Stimulated activated naive CD8-positive, alpha-beta T cell treated with anti-CD3 and anti-CD28 coated beads, Interleukin-15, Interleukin-2, amounts not matched to agents 100 U/mL and 50 U/mL, for 24 hours (primary cell): ENCODE data around the gene MYH7.
"Not testable (repeated sequence)": the region's sequence is repeated elsewhere in the genome, so short reads cannot be mapped to it uniquely, and the experiment has no call there.

Experiments used
- ATAC-seq: fragments of 150-1000 bp; cut with Tn5 transposase; one replicate; pipeline ENCODE4 v1.10.0; 2021
- DNase-seq: peaks from one replicate; pipeline ENCODE4 v3.0.0; 2021

The MYH7 gene

DNA sequence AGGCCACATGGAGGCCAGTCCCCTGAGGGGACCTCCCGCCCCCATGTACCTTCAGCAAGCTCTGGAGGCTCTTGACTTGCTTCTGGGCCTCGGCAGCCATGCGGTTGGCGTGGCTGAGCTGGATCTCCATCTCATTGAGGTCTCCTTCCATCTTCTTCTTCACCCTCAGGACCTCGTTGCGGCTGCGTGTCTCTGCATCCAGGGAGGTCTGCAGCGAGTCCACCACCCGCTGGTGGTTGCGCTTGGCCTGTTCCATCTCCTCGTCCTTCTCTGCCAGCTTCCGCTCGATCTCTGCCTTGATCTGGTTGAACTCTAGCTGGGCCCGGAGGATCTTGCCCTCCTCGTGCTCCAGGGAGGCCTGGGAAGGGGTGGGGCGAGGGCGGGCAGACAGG, 49.2 kb downstream of the MYH7 start:
- DNase-seq, ATAC-seq: not testable (repeated sequence)

DNA sequence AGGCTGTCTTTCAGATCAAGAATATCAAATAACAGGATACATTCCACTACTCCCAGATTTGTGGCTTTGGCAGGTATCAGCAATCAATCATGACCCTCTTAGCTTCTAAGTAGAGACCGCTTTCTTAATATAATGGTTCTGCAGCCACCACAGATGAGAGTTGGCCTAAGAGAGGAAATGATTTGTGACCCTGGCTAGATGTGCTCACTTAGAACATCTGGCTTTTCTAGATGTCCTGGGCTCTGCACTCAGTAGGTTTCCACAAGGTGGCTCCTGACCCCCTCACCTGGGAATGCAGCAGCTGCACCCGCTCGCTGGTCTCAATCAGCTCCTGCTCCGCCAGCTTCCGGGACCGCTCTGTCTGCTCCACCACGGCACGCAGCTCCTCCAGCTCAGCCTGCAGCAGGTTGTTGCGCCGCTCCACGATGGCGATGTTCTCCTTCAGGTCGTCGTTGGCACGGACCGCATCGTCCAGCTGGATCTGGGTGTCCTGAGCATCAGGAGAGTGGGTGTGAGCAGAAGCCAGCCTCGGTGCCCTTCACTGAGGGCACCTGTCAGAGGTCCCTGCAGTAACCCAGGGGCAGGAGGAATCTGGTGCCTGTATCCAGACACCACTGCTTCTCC, 49.7 kb downstream of the MYH7 start:
- ATAC-seq: no peak
- DNase-seq: no peak

DNA sequence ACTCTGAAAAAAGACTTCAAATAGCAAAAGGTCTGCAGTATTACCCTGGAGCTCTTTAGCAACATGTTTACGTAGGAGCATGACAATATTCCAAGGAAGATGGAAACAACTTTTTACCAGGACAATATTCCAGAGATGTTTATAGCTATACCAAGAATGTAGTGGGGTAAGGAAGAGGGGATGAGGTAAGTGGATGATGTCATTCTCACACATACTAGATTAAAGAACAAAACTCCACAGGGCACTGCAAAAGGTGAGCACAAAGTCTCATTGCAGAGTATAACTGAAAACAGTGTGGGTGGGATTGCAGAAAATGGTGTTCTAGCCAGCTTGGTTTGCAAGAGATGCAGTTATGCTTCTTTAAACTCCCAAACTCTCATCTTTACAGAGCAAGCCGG, 50.2 kb downstream of the MYH7 start:
- DNase-seq: no peak
- no peak for ATAC-seq

DNA sequence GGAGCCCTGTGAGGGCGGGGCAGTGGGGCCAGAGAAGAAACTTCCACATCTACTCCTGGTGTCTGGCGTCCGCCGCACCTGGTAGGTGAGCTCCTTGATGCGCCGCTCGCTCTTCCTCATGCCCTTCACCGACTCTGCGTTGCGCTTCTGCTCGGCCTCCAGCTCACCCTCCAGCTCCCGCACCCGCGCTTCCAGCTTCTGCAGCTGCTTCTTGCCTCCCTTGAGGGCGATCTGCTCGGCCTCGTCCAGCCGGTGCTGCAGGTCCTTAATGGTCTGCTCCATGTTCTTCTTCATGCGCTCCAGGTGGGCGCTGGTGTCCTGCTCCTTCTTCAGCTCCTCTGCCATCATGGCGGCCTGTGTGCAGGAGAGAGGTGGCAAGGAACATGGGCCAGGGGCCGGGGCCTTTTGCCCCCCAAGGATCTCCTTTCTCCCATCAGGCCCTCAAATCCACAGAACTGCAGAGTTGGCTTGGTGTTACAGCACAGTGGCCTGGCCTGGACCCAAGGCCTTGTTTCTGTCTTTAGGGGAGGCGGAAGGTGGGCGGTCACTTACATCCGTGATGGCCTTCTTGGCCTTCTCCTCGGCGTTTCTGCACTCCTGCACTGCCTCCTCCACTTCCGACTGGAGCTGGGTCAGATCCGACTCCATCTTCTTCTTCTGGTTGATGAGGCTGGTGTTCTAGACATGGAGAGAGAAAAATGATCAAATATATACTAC, 50.9 kb downstream of the MYH7 start:
- ATAC-seq (no peak), DNase-seq (no peak)

DNA sequence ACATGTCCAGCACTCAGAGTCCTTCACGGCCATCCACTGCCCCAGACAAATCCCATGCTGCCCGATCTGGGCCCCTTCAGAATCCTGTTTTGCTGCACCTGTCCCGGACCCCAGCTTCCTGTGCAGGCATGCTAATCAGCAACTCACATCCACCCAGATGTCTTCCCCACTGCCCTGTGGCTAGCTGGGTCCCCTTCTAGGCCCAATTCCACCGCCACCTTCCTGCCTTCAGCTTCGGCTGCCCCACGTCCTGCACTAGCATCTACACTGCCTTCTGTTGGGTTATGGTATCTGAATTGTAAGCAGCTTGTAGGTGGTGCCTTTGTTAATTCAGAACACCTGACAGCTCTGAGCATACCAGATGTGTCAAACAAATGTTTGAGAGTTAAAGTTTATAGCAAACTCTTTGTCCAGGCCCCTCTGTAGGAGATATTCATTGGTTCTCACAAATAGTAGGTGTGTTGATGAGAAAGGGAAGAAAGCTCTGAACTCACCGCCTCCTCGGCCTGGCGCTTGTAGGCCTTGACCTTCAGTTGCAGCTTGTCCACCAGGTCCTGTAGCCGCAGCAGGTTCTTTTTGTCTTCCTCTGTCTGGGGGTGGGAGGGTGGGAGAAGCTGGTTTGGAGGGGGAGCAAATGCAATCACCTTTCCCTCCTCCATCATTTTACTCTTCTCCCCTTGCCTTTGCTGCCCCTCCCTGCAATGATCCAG, 52.6 kb downstream of the MYH7 start:
- no peak for ATAC-seq
- no peak for DNase-seq

DNA sequence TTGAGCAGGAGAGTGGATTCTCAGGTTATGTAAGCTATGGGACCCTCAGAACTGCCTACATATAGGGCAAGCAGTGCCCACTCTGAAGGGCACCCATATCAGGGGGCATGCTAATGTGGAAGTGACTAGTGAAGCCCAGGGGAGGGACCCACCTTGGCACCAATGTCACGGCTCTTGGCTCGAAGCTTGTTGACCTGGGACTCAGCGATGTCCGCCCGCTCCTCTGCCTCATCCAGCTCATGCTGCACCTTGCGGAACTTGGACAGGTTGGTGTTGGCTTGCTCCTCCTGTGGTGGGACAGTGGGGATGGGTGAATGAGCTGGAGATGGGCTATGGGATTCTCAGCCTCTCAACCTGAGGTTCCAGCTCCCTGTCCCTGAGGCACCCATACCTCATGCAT, 53.2 kb downstream of the MYH7 start:
- DNase-seq: no peak
- no peak for ATAC-seq

DNA sequence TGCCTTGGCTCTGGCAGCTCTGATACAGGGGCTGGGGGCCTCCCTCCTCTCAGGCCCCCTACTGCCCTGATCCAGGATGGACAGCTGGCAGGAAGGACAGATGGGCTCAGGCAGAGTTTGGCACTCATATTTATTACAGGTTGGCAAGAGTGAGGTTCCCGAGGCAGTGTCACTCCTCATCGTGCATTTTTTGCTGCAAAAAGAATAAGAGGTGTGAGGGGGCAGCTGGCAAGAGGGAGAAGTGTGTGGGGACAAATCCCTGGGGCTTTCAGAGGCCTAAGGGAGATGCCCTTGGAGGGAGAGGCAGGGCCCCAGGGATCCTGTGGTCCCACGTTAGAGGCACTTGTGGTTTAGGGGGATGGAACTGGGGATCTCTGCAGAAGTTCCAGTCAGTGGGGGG, 53.6 kb downstream of the MYH7 start:
- ATAC-seq: no peak
- DNase-seq: no peak

DNA sequence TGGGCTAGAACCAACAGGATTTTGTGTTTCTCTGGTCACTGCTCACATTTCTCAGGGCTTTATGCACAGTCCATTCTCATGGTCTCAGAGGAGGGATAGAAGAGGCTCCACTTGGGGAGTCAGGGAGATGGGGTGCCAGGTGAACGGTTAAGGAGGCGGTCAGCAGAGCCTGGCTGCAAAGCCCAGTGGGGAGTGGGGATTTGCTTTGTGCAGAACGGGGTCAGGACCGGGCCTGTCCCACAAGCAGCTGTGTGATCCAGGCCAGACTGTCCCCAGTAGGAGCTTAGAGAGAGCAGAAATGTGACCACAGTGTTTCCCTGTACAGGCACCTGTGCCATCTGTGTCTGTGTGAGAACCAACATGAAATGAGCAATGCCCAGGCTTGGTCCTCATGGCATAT, 54.5 kb downstream of the MYH7 start:
- no peak for DNase-seq
- no peak for ATAC-seq

DNA sequence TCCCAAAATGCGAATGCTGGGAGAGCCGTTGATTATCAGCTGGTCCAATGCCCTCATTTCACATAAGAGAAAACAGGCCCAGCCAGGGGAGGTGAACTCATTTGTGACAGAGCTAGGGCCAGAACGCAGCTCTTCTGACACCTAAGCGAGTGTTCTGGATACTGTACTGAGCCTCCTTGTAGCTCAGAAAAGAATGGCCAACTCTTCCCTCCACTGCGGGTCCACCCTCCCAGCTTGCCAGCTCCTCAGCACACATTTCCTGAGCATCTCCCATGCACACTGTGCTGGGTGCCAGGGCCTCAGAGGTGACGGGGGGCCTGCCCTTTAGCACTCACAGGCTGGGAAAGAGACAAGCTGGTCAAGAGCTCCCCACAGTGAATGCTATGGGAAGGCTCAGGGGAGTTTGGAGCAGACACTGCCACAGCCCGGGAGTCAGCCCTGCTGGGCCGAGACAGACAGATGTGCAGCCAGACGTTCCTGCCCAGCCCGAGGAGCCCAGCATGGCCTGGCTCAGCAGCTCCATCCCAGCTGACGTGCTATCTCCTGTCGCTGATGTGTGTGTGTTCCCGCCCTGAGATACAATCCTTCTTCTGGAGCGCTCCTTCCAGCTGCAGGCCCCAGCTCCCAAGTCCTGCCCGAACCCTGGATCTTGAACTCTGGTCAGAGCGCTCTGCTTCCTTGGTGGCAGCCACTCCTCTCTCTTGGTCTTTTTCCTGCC, 55.1 kb downstream of the MYH7 start:
- no peak for ATAC-seq
- DNase-seq: no peak

DNA sequence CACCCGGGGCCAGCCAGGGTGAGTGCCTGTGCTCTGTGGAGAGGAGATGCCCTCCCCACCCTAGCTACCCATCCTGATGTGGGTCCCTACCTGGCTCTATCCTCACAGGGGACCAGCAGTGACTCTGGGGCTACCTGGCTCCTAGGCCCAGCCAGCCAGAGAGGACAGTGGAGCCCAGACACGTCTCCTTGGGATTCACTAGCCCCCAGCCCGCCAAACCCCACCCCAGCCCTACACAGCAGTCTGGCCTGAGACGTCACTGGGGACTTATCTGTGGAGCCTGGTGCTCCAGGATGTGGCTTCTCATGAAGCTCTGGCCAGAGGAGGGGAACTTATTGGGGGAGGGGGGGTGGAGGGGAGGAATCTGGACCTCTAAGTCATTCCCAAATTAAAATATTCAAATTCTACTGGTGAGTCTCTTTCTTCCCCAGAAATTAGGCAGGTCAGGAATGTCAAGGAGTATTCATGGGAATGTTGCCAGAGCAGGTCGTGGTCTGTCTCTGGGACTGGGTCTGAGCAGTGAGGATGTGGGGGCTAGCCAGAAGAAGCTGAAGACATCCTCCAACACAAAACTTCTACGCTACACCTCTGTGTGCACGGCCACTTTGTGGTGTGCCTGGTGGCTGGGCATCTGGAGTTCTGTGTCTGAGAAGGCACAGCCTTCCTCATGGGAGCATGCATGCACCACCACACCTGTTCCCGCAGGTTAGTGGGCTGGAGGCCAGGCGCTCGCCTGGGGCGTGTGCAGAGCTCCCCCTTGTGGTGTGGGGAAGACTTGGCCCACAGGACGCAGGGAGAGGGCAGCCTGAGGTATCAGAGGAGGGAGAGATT, 55.9 kb downstream of the MYH7 start:
- ATAC-seq: peak; percentile 74
- DNase-seq: peak; percentile 72

DNA sequence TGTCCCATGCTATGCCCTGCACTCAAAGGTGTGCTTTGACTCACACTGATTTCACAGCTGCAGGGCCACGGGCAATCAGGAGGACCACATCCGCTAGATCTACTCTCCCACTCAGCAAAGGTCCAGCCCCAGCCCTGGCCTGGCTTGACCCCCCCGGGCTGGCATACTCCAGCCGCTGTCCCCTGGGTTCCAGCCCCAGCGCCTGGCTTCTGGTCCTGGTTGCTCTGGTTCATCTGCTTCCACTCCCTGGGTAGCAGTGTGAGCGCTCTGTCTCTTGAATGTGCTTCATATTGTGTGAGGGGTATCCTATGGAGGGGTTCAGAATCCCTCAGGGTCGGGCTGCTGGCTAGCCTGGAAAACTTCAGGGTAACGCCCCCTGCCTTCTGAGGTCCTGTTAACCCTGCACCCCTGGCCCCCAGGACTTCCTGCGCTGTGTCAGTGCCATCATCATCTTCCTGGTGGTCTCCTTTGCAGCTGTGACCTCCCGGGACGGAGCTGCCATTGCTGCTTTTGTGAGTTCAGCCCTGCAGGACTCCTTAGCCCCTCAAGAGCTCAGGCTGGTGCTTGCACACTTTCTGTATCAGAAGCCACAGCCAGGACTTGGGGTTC, 56.7 kb downstream of the MYH7 start:
- ATAC-seq (no peak), DNase-seq (no peak)

DNA sequence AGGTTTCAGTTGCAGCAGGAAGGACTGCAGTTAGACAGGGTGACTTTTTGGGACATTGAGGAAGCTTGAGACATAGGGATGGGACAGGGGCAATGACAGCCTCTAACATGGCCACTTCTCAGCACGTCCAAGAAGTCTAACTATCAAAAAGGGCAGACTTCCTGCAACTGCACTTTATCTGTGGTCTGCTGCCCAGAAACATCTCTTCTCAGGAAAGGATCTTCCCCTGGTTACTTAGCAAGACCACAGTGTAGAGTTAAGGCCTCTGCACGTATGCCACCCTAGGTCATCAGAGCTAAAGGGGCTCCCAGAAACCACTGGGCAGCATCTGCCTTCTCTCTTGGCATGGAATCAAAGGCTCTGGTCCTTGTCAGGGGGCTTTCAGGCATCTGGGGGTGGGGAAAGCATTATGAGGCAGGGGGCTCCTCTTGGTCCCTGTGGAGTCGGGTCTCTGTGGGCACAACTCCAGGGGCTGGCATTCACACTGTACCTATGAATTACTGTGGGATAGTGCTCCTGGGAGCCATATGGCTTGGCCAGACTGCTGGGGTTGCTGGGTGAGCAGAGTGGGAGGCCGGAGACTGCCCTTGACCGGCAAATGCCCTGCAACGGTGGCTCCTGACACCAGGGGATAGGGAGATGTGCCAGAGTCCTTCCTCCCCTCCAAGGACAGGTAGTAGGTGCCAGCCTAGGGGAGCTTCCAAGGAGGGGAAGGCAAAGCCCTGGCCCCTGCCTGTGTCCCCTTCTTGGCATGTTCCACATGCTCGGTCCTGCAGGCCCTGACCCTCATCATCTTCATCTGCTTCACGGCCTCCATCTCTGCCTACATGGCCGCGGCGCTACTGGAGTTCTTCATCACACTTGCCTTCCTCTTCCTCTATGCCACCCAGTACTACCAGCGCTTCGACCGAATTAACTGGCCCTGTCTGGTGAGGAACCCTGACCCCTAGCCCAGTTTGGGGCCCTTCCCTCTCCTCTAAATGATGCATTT, 57.6 kb downstream of the MYH7 start:
- no peak for DNase-seq
- no peak for ATAC-seq

DNA sequence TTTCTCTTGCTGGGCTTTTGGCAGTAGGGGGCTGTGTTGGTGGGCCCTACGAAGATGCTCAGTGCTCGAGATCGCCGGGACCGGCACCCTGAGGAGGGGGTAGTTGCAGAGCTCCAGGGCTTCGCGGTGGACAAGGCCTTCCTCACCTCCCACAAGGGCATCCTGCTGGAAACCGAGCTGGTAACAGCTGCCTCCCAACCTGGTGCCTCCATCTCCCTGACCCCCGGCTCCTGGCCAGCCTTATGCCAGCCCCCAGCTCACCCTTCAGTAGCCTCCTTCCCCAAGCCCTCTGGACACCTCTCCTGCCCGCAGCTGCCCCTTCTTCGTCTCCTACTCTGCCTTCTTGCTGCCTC, 58.3 kb downstream of the MYH7 start:
- ATAC-seq: no peak
- no peak for DNase-seq

DNA sequence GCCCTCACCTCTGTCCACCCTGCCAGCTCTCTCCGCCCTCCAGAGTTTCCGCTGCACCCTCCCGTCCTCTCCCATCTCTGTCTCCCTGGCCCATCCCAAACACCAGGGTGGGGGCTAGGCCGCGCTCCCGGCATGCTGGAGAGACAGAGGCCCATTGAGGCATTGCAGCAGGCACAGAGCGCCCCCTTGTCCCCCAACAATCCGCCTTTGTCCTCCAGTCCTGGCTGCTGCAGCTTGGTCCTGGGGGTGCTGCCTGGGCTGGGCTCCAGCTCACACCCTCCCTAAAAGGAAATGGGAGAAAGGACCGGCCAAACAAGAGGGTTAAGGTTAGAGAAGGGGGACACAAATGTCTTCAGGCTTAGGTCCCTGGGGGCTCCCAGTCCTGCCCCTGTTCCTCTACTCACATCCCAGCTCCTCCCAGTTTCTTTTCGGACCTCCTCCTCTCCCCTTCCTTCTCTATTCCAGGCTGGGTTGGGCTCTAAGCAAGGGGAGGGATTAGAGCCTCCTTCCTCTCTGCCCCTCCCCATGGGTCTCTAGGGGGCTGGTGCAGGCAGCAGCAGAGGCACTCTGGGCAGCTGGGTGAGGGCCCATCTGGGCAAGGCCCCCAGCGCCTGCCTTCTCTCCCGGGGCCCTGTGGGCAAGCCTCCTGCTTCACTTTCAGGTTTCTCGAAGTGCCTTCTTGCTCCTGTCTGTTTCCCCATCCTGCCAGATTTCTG, 58.8 kb downstream of the MYH7 start, which contains the start of gene CMTM5:
Gene CMTM5 (plus strand): TSS at position 565 of the 716 bp plus-strand sequence. CDS start 206 bp downstream, outside the sequence.
- no peak for ATAC-seq

DNA sequence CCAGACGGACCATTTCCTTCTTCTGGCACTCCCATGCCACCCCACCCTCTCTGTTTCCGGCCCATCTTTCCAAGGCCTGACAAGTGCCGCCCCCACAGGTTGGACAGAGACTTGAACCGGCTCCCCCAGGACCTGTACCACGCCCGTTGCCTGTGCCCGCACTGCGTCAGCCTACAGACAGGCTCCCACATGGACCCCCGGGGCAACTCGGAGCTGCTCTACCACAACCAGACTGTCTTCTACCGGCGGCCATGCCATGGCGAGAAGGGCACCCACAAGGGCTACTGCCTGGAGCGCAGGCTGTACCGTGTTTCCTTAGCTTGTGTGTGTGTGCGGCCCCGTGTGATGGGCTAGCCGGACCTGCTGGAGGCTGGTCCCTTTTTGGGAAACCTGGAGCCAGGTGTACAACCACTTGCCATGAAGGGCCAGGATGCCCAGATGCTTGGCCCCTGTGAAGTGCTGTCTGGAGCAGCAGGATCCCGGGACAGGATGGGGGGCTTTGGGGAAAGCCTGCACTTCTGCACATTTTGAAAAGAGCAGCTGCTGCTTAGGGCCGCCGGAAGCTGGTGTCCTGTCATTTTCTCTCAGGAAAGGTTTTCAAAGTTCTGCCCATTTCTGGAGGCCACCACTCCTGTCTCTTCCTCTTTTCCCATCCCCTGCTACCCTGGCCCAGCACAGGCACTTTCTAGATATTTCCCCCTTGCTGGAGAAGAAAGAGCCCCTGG, 59.8 kb downstream of the MYH7 start:
- ATAC-seq: no peak
- no peak for DNase-seq

More for the DNA sequence above, 58.8 kb downstream of the MYH7 start, which contains the start of gene CMTM5:
- no peak for DNase-seq

DNA sequence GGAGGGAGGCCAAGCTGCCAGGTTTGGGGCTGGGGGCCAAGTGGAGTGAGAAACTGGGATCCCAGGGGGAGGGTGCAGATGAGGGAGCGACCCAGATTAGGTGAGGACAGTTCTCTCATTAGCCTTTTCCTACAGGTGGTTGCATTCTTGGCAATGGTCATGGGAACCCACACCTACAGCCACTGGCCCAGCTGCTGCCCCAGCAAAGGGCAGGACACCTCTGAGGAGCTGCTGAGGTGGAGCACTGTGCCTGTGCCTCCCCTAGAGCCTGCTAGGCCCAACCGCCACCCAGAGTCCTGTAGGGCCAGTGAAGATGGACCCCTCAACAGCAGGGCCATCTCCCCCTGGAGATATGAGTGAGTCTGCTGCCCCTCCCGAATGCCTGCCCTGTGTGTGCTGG, 62.4 kb downstream of the MYH7 start:
- no peak for ATAC-seq
- no peak for DNase-seq

DNA sequence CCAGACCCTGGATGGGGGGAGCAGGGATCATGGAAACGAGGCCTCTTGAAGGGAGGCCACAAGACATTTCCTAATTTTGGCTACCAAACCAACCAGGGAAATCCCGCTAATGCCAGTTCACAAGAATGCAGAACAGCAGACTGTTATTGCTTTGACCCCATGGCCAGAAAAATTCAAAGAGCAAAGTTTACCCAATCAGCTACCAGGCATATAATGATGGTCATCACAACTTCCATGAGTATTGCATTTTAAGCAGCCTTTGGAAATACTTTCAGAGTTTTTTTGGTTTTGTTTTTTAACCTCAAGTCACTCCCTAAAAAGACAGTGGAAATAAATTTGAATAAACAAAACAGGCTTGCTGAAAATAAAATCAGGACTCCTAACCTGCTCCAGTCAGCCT, 63.0 kb downstream of the MYH7 start, which contains the start of gene IL25:
Gene IL25 (plus strand): TSS at position 301 of the 400 bp plus-strand sequence.
- ATAC-seq (no peak), DNase-seq (no peak)

DNA sequence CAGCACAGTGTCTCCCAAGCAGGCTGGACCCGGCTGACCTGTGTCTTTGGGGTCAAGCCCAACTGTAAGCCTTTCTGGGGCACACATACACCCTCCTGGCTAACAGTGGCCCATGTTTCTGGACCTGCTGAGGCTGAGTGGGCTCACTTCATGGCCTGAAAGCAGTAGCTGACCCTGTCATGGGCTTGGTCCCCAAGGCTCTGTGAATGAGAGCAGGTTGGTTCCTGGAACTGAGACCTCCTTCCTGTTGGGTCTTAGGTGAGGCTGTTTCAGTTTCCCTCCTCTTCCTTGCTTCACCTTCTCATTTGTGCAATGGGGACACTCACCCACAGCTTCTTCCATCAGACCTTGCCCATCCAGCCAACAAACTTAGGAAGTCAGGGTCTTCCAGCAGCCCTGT, 63.6 kb downstream of the MYH7 start:
- DNase-seq: no peak
- ATAC-seq: no peak

DNA sequence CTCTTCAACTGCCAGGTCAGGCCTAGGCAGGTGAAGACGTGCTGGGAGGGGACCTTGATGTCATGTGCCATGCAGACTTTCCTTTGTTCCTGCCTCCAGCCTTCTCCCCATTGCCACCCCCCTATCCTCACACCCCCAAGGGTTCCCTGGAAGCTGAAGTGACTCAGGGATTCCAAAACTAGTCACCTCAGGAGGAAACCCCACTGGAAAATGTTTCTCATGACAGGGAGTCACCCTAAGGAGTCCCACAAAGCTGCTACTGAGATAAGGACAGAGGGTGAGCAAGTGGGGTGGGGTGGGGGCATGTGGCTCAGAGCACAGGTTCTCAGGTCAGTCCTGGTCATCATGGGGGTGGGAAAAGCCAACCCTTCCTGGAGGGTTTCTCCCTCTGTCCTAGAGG, 65.2 kb downstream of the MYH7 start:
- ATAC-seq (peak; percentile 28), DNase-seq (no peak)
